HL-60 (cell line): ENCODE data around the gene CCNYL1.

ENCODE experiments used
- DNase-seq, 2 experiments: peaks; one replicate each; pipeline ENCODE4 v3.0.0-alpha.2; 2010 to 2020; ENCODE audit warnings: low read depth in 1 of 2, low spot score in 1 of 2
- H3K27ac ChIP-seq: fragments of 250-450 bp; sonication (Bioruptor Pico); replicated peaks from 2 replicates; pipeline ENCODE4 v1.5.1; 2020; ENCODE audit warnings: mild to moderate bottlenecking, moderate library complexity
- H3K27me3 ChIP-seq: fragments of 250-450 bp; sonication (Bioruptor Pico); 2 replicates; pipeline ENCODE4 v1.5.1; 2021; ENCODE audit warnings: mild to moderate bottlenecking, moderate library complexity; ENCODE audit not compliant: insufficient read depth, poor library complexity, severe bottlenecking
- H3K4me3 ChIP-seq: replicated peaks from 2 replicates; pipeline ENCODE4 v1.5.1; 2011; ENCODE audit warnings: mild to moderate bottlenecking, control low read depth, low read length; ENCODE audit not compliant: insufficient read depth
- GABPA ChIP-seq: IDR thresholded peaks from 2 replicates; pipeline ENCODE4 v1.6.1; 2012; ENCODE audit warnings: low read depth
- POLR2AphosphoS5 ChIP-seq: IDR thresholded peaks from 2 replicates; pipeline ENCODE4 v1.6.1; 2012; ENCODE audit warnings: low read depth
- SPI1 ChIP-seq: IDR thresholded peaks from 2 replicates; pipeline ENCODE4 v1.6.1; 2012; ENCODE audit warnings: low read depth, mild to moderate bottlenecking, borderline replicate concordance
- TF ChIP-seq, protein P1 (sequence below): IDR thresholded peaks from 2 replicates; pipeline ENCODE4 v1.6.1; 2012; ENCODE audit warnings: low read depth; ENCODE audit not compliant: insufficient replicate concordance
- TF ChIP-seq, protein P2 (sequence below): IDR thresholded peaks from one replicate; pipeline ENCODE4 v1.5.1; 2011; ENCODE audit warnings: low read length, control low read depth, inconsistent platforms; ENCODE audit not compliant: insufficient read depth

The CCNYL1 gene

DNA sequence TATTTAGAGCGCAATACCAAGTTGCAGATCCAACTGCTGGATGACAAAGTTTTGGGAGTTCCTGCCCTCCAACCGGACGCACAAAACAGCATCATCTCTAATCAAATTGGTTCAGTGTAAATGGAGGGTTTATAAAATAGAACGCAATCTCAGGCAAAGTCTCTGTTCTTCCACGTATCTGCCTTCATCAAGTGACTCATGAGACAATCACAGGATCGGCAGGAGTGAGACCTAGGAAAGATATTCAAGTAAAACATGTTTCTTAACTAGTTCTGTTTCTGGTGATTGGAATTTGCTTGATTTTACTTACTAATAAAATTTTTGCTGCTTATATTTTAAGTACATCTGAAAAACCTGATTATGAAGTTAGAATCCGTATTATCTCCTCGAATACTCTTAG is 50.7 kb downstream of the CCNYL1 start:
- H3K27ac ChIP-seq: no peak overlapping the region
- DNase-seq: no peak
- no peaks in the 10 kb centered on the region for H3K27me3 ChIP-seq
- no peak overlapping the region for H3K4me3 ChIP-seq
- TF ChIP-seq GABPA (no peak), SPI1 (no peak), POLR2AphosphoS5 (no peak)
- TF ChIP-seq, protein P1, sequence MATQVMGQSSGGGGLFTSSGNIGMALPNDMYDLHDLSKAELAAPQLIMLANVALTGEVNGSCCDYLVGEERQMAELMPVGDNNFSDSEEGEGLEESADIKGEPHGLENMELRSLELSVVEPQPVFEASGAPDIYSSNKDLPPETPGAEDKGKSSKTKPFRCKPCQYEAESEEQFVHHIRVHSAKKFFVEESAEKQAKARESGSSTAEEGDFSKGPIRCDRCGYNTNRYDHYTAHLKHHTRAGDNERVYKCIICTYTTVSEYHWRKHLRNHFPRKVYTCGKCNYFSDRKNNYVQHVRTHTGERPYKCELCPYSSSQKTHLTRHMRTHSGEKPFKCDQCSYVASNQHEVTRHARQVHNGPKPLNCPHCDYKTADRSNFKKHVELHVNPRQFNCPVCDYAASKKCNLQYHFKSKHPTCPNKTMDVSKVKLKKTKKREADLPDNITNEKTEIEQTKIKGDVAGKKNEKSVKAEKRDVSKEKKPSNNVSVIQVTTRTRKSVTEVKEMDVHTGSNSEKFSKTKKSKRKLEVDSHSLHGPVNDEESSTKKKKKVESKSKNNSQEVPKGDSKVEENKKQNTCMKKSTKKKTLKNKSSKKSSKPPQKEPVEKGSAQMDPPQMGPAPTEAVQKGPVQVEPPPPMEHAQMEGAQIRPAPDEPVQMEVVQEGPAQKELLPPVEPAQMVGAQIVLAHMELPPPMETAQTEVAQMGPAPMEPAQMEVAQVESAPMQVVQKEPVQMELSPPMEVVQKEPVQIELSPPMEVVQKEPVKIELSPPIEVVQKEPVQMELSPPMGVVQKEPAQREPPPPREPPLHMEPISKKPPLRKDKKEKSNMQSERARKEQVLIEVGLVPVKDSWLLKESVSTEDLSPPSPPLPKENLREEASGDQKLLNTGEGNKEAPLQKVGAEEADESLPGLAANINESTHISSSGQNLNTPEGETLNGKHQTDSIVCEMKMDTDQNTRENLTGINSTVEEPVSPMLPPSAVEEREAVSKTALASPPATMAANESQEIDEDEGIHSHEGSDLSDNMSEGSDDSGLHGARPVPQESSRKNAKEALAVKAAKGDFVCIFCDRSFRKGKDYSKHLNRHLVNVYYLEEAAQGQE: no peak
- TF ChIP-seq, protein P2, sequence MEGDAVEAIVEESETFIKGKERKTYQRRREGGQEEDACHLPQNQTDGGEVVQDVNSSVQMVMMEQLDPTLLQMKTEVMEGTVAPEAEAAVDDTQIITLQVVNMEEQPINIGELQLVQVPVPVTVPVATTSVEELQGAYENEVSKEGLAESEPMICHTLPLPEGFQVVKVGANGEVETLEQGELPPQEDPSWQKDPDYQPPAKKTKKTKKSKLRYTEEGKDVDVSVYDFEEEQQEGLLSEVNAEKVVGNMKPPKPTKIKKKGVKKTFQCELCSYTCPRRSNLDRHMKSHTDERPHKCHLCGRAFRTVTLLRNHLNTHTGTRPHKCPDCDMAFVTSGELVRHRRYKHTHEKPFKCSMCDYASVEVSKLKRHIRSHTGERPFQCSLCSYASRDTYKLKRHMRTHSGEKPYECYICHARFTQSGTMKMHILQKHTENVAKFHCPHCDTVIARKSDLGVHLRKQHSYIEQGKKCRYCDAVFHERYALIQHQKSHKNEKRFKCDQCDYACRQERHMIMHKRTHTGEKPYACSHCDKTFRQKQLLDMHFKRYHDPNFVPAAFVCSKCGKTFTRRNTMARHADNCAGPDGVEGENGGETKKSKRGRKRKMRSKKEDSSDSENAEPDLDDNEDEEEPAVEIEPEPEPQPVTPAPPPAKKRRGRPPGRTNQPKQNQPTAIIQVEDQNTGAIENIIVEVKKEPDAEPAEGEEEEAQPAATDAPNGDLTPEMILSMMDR: no peak

DNA sequence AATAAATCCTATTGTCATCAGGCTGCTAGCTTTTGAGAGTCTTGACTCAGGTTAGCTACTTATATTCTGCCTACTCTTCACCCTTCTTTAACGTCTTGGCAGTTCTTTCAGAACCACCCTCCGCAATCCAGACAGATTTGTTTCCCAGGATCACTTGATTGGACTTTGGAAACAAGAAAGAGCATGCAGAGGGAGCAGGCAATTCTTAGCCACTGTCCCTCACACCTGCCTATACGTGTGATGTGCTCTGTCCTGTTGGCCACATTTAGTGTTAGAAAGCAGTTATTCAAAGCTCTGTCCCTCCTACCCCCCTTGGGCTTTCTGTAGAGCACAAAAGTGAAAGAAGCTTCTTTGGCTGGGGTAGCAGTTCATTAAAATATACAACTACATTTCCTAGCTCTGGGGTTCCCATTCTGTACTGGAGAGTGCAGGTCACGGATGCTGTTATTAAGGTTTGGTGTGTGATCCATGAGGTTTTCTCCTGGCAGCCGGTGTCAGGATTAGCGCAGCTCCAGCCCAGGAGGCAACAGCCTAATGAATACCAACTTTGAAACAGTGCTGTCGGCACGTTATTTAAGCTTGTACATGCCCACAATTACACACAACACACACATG is 52.0 kb downstream of the CCNYL1 start:
- Histone ChIP-seq H3K27me3 (no peaks in the 10 kb centered on the region), H3K4me3 (no peak overlapping the region), H3K27ac (no peak overlapping the region)
- no peak for TF ChIP-seq GABPA
- TF ChIP-seq SPI1: no peak
- TF ChIP-seq POLR2AphosphoS5: no peak
- TF ChIP-seq, protein P2: no peak
- TF ChIP-seq, protein P1: no peak
- DNase-seq: no peak

DNA sequence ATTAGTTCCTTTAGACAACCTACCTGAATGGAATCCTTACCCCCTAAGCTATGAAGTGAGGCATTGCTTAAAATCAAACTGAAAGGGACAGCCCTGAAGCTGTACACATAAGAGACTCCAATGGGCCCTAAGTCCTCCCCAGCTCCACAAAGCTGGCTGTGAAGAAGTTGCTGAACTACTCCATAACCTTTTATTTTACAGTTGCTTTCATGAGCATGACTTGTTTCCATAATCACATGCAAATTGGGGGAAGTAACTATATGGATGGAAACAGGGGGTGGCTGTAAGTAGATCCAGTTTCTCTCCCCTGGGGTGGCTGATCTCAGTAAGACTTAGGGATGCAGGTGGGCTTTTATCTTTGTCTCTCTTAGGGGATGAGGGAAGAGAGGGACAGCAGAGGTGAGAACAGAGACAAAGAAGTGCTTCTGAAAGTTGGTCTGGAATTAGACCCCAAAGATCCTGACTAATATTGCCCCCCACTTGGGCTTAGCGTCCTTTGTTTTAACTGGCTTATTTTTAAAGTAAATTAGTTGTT is 52.7 kb downstream of the CCNYL1 start:
- Histone ChIP-seq H3K27ac (no peak overlapping the region), H3K4me3 (no peak overlapping the region), H3K27me3 (no peaks in the 10 kb centered on the region)
- no peak for DNase-seq
- TF ChIP-seq, protein P2: no peak
- TF ChIP-seq GABPA (no peak), POLR2AphosphoS5 (no peak), SPI1 (no peak)
- TF ChIP-seq, protein P1: no peak
